GM21367 (cell line): ENCODE data around the gene KDM2B.

Source experiments
- ATAC-seq: cut with Tn5 transposase; IDR thresholded peaks from one replicate; pipeline ENCODE4 v1.9.1; 2021; ENCODE audit not compliant: unreplicated experiment

The KDM2B gene

DNA sequence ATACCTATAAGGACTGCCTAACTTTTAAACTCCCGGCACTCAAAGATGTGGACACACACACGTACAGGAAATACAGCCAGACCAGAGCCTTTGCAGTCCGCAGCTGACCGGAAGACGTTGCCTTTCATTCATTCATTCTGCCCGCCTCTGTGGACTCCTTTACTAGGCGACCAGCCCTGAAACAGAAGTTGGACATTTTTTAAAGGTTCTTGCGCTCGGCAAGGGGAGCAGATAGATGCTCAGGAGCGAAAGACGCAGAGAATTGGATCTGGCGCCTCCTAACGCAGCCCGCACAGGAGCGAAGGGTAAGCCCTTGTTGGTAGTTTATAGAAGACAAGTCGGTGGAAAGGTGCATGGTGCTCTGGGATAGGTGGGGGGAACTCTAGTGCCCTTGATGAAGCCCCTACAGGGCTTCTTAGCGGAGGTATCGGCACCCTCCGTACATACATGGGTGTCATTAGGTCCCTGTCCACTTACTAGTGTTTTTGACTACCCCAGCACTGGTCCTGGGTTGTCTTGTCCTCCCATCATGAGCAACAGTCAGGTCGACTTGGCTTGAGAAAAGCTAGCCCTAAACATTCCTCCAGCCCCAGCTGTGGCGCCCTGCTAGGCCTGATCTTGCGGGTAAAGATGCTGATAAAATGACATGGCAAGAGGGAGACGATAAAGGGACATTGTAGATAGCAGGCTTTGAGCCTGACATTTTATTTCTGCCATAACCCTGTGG, at the start of gene KDM2B:
Gene KDM2B (minus strand): TSS at position 65 of the 727 bp plus-strand sequence. CDS start 112 bp downstream, outside the sequence.
- no peak for ATAC-seq

DNA sequence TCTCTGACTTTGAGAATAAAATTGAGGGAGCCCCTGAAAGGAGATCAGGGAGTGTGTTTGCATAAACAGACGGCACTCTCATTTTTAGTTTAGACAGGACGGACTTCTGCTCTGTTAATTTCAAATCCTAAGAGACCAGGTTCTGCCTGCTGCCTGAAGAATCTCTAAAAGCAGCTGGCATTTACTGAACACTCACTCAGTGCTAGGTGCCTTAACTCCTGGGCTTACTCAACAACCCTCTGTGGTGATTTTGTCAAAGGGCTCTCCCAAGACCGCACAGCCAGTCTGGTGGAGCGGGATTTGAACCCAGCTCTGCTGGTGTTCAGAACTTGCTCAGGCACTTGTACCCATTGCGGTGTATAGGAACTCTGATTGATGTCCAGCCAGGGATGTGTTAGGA, 47.7 kb upstream of the KDM2B start:
- no peak for ATAC-seq

DNA sequence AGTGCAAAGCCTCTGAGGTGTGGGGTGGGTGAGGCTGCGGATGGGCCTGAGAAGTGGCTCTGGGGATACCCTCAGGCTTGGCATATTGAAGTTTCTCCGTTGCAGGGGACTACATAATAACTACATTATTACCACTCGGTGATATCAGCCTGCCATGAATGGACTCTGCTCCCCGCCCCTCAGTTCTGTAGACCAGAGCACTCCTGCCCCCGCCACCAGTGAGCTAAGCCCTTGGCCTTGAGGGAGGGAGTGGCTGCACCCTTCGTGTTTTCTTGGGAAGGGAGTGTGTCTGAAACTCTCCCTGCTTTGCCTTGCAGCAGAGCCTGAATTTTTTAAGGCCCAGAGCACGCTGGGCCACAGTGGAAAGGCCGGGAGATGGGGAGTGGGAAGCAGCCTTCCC, 47.2 kb upstream of the KDM2B start:
- ATAC-seq, result no peak

DNA sequence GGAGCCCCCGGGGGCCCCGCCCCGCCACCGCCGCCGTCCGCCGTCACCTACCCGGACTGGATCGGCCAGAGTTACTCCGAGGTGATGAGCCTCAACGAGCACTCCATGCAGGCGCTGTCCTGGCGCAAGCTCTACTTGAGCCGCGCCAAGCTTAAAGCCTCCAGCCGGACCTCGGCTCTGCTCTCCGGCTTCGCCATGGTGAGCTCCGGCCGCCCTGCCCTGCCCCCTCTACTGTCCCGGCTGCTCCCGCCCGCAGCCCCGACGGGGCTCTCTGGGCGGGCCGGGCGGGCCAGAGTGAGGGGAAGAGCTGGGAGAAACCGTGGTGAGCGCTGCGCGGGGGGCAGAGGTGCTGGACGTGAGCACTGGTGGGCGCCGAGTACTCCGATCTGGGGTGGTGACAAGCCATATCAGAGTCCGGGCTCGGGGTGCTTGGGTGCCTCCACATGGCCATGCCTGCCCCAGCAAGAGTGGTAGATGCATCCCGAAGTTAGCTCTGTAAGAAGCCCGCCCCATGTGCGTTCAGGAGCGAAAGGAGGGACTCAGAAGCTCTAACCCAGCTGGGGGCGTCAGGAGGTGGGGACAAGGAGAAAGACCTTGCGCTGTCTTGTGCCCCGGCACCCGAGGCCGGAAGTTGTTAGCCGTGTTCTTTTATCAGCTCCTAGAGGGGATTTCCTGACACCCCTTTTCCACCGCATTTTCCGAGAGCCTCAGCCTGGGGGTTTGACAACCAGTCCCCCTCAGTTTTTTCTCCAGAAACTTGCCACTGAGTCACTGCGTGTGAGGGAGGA, 46.2 kb upstream of the KDM2B start:
- peak; percentile 27 for ATAC-seq

DNA sequence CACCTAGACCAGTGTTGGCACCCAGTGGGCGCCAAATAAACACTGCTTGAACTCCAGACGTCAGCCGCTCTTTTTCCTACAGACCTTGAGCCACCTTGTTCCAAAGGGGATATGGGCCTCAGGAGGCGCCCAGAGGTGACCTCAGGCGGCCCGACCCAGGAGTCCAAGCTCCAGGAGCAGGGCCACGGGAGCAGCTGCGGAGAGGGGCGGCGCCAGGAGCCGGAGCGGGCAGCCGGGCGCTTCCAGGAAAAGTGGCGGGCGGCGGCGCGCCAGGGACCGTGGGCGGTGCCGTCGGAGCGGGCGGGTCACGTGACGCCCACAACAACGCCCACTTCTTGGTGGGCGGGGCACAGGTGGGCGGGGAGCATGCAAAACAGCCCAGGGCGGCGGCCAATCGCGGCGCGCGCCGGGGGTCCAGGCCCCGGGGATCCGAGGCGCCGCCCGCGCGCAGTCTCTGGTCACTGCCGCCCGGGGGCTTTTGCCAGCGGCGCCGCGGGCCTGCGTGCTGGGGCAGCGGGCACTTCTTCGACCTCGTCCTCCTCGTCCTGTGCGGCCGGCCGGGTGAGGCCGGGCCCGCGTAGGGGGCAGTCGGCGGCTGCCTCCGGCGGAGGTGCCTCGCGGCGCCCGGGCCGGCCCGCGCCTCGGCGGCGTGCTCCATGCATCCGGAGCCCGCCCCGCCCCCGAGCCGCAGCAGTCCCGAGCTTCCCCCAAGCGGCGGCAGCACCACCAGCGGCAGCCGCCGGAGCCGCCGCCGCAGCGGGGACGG, 45.4 kb upstream of the KDM2B start, which contains the start of gene ORAI1:
Gene ORAI1 (plus strand): TSS at position 444 of the 766 bp plus-strand sequence.
- ATAC-seq, result peak; percentile 53

DNA sequence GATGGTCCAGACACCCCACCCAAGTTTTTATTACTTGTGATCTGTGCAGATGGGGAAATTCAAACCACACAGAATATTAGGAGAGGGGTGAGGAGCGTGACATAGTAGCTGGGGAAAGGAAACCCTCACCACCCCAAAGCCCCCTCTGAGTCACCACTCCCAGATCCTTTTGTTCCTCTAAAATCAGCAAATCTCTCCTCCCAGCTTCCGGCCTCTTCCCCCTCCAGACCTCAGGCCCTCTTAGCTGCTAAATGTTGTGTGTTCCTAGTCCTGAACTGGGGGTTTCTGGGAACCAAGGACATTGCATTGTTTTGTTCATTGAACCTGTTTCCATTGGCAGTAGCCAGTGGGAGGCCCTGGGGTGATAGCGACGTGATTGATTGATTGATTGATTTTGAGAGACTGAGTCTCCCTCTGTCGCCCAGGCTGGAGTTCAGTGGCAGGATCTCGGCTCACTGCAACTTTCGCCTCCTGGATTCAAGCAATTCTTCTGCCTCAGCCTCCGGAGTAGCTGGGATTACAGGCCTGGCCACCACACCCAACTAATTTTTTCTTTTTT, 39.6 kb upstream of the KDM2B start:
- ATAC-seq, result no peak

DNA sequence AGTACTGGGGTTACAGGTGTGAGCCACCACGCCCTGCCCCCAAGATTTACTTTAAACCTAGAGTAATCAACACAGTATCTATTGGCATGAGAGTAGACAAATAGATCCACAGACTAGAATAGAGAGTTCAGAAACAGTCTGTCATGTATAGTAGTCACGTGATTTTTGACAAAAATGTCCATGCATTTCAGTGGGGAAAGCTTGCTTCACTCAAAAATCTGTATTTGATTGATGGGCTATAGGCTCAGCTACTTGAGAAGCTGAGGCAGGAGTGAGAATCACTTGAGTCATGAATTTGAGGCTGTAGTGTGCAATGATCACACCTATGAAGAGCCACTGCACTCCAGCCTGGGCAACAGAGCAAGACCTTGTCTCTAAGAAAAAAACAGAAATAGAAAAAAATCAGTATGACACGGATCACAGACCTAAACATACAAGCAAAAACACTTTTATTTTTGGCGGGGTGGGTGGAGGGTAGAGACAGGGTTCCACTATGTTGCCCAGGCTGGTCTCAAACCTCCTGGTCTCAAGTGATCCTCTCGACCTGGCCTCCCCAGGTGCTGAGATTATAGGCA, 37.9 kb upstream of the KDM2B start:
- ATAC-seq, result no peak

DNA sequence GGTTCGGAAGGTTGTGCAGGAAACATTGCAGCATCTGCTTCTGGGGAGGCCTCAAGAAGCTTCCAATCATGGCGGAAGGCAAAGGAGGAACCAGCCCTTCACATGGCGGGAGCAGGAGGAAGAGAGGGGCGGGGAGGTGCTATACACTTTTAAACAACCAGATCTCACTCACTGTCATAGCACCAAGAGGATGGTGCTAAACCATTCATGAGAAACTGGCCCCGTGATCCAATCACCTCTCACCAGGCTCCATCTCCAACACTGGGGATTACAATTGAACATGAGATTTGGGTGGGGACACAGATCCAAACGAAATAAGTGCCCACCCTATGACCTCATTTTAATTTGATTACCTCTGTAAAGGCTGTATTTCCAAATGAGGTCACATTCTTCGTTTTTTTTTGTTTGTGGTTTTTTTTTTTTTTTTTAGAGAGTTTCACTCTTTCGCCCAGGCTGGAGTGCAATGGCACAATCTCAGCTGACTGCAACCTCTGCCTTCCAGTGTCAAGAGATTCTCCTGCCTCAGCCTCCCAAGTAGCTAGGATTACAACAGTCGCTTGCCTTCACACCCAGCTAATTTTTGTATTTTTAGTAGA, 34.1 kb upstream of the KDM2B start:
- no peak for ATAC-seq

DNA sequence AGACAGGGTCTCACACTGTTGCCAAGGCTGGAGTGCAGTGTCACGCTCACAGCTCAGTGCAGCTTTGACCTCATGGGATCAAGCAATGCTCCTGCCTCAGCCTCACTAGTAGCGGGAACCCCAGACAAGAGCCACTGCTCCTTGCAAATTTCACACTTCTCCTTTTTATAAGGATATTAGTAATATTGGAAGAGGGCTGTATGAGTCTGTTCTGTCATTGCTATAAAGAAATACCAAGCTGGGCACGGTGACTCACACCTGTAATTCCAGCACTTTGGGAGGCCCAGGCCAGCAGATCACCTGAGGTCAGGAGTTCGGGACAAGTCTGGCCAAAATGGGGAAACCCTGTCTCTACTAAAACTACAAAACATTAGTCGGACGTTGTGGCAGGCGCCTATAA, 32.6 kb upstream of the KDM2B start:
- no peak for ATAC-seq

DNA sequence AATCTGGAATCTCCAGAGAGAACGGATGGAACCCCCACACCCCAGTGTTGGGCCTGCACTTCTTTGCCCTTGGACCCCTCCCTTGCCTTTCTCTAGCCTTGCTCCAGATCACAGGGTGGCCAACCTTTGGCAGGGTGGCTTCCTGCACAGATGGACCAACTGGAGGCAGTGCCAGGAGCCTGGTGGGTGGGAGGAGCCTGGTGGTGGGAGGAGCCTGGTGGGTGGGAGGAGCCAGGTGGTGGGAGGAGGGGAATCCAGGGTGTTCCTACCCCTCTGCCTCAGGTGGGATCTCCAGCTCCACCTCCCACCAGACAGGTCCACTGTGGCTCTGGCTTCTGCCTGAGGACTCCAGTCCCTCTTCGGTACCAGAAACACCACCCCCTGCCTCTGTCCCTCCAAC, 30.5 kb upstream of the KDM2B start:
- ATAC-seq, result no peak

DNA sequence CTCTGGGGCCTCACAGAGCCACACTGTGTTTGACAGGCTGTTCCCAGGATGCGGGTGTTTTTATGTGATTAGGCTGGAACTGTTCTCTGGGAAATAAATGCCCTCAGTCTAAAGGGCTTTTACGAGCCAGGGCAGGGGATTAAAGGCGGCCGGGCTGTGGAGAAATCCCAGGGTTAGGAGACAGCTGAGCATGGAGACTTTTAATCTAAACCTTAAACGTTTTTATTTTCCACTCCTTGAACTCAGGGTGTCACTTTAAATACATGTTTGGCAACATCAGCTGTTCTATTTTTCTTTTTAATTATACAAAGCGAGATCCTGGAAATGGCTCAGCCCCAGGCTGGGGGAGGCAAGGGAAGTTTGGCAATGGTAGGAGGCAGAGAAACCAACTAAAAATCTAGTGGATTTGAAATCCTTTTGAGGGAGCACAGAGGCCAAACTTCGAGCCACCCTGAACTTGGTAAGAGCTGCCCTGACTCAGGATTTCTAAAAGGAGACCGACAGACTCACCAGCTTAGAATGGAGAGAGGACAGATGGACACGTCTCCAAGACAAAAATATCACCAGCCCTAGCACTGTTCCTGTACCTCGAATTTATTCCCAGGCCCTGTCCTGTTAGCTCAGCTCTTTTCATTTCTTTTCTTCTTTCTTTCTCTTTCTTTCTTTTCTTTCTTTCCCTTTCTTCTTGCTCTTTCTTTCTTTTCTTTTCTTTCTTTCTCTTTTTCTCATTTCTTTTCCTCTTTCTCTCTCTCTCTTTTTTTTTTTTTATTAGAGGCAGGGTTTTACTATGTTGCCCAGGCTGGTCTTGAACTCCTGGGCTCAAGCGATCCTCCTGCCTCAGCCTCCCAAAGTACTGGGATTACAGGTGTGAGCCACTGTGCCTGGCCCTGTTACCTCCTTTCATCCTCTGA, 29.7 kb upstream of the KDM2B start:
- ATAC-seq, result no peak

DNA sequence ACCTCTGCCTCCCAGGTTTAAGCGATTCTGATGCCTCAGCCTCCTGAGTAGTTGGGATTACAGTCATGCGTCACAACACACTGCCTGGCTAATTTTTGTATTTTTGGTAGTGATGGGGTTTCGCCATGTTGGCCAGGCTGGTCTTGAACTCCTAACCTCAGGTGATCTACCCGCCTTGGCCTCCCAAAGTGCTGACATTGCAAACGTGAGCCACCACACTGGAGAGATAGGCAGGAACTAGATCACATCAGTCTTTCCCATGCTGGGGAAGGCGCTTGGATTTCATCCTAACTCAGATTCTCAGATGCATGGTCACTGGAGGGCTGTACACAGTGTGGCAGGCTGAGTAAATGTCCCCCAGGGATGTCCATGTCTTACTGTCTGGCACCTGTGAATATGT, 27.5 kb upstream of the KDM2B start:
- no peak for ATAC-seq

DNA sequence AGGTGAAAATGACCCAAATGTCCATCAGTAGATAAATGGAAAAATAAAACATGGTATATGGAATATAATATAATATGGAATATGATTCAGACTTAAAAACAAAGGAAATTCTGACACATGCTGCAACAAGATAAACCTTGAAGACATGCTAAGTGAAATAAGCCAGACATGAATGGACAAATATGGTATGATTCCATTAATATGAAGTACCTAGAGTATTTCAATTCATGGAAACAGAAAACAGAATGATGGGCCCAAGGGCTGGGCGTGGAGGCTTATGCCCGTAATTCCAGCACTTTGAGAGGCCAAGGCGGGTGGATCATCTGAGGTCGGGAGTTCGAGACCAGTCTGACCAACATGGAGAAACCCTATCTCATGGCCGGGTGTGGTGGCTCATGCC, 22.8 kb upstream of the KDM2B start:
- no peak for ATAC-seq

DNA sequence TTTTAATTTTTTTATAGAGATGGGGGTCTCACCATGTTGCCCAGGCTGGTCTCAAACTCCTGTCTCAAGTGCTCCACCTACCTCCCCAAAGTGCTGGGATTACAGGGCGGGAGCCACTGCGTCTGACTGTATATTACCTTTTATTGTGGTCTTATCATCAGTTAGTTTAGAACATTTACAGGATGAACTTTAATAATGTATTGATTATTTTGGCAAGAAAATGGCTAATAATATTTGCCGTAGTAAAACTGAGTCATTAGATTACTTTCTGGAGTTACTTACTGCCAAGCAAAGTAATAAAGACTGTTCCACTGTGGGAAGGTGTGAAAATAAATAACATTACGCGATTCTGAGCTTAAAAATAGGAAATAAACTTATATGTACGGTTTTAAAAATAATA, 21.9 kb upstream of the KDM2B start:
- no peak for ATAC-seq

DNA sequence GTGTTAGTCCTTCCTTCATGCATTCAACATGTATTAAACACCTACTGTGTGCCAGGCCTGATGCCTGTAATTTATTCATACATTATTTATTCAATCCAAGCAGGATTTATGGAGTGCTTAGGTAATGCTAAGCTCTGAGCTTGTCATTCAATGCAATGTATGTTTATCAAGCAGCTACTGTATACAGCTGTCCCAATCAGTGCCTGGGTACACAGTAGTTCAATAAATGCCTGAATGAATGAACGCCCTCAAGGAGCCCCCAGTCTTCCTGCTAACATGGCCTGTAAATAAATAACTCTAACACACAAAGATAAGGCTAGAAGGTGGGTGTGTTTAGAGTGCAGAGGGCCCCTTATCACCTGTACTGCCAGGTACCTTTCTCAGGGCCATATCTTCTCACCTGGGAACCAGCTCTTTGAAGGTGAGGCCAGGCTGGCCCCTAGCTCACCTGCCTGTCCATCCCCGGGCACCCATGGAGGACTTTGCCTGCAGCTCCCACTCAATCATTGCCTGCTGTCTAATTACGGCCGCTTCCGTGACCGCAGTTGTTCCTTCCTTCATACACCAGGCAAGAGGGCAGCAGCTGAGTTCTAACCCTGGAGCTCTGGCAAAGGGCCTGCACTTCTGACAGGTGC, 20.0 kb upstream of the KDM2B start:
- no peak for ATAC-seq

DNA sequence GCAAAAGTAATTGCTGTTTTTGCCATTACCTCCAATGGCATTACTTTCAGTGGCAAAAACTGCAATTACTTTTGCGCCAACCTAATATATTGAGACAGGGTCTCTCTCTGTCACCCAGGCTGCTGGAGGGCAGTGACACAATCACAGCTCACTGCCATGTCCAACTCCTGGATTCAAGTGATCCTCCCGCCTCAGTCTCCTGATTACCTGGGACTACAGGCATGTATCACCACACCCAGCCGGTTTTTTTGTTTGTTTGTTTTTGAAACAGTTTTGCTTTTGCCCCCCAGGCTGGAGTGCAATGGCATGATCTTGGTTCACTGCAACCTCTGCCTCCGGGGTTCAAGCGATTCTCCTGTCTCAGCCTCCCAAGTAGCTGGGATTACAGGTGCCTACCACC, 15.7 kb upstream of the KDM2B start:
- ATAC-seq, result no peak

DNA sequence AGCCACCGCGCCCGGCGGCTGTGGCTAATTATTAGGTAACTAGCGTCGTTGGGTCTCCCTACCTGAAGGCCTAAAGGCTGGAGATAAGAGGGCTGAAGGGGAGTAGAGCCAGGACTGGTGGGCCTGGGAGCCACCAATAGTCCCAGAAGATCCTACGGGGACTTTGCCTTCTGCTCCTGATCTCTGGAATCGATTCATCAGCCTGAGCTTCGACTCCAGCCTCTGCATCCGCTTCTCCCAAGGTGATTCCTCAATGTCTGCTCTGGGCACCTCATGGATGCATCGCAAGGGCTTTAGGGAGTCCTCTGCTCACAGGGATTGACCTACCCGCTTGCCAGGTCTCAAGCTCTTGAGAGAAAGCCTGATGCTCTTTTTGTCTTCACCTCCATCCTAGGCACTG, 14.7 kb upstream of the KDM2B start:
- no peak for ATAC-seq

DNA sequence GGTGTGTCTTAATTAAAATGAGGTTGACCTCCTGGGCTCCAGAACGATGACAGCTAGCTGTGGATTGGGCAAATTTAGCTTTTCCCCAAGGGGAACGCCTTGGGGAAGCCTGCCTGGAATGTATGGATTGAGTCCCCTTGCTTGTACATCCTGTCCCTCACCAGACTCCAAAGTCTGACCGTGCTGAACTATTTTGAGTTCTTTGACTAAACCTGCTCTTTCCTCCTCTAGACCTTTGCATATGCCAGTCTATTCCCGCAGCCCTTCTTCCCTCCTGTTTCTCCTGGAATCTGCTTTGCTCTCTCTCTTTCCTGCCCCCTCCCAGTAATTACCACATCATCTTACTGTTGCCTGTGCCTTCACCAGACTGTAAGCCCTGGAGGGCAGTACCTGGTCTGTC, 11.5 kb upstream of the KDM2B start:
- ATAC-seq, result no peak

DNA sequence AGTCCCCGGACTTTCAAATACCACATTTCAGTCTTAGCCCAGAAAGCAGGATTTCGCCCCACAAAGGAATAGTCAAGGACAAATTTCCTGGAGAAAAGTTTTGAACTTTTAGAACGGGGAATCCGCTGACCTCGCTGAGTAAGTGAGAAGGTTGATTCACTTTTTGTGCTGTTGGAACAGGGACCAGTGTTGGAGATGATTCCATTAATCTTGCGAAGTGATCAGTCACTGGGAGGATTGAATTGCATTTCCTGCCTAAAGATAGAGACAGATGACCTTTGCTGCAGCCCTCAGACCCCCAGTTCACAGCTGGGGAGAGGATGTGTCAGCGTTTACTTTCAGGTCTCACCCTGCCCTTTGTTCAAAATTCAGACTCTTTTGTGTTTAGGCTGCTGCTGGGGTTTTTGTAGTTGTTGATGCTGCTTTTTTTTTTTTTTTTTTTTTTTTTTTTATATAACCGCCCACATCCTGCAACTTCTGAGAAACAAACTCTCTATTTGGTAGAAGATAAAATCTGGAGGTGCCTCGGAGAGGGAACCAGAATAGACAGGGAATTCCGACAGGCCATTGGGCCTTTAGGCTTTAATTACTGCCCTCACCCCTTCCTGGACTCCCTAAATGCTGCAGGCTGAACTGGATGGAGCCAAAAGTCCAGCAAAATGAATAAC, 9.8 kb upstream of the KDM2B start:
- peak; percentile 43 for ATAC-seq
